Measurements from ENCODE around the gene SKIC2. TPM values are rescaled to one million over a fixed set of nuclear protein-coding genes. Genes with fewer than 3 reads are reported as not detected.
"Not testable (repeated sequence)": the region's sequence is repeated elsewhere in the genome, so short reads cannot be mapped to it uniquely, and the experiment has no call there.

Gene SKIC2
- total RNA-seq: 31.5 TPM
- long read RNA-seq, transcript SKIV2L-201 (28 exons, 3,894 nt): major isoform, 19 of 55 reads
- long read RNA-seq, partial matches to known transcripts: 30 of 55 reads
- long read RNA-seq, other reads (novel, unspliced or antisense): 6 of 55 reads

DNA sequence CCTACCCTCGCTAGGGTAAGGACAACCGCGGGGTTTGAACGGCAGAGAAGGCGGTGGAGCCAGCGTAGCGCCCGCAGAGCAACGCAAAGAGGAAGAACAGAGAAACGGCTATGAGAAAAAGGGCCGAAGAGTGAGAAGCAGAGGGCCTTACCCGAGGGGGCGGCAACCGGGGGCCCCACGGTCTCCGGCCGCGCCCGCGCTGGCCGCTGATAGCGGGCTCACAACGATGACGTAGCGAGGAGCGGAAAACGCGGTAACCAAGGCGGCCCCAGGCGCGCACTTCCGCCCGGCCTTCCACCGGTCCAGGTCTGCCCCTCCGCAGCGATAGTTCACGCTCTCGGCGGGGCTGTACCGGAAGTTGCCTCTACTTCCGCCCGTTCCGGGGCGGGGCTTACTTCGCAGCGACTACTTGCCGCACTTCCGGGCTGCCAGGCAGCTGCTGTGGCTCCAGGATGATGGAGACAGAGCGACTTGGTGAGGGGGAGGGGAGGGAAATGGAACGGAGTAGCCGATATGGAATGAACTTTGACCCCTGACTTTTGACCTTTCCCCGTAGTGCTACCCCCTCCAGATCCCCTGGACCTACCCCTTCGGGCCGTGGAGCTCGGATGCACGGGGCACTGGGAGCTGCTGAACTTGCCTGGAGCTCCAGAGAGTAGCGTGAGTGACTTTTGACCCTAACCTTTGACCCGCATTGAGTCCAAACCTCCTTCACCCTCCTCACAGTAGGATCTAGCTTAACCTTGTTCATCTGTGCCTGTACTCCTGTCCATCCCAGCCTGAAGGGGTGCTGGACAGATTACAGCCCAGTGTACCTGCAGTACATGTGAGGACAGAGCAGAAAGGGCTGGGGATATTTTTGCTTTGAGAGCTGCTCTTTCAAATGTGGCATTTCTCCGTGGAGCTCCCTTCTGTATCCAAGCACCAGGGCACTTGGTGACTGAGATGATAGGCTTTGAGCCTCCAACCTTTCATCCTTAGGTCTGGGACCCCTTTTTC lies at the start of gene SKIC2, which contains the start of gene NELFE:
Gene SKIC2, plus strand, starts transcription at position 435 of the 999 bp plus-strand sequence. Its CDS starts 18 bp downstream, at position 453.
Gene NELFE, minus strand, starts transcription at position 231 of the 999 bp plus-strand sequence. CDS start 525 bp downstream, outside the sequence.
- intact Hi-C loops (cut with micrococcal nuclease): no loop called here
- DNase-seq (peak; percentile 99), ATAC-seq (peak; percentile 99)

DNA sequence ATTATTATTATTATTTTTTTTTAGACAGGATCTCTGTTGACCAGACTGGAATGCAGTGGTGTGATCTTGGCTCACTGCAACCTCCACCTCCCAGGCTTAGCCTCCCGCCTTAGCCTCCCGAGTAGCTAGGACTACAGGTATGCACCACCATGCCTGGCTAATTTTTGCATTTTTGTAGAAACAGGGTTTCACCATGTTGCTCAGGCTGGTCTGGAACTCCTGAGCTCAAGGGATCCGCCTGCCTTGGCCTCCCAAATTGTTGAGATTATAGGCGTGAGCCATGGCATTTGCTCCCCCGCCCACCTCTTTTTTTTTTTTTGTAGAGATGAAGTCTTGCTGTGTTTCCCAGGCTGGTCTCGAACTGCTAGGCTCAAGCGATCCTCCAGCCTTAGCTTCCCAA lies 49.7 kb upstream of the SKIC2 start:
- intact Hi-C loops (cut with micrococcal nuclease); DNase-seq; ATAC-seq: not testable (repeated sequence)

DNA sequence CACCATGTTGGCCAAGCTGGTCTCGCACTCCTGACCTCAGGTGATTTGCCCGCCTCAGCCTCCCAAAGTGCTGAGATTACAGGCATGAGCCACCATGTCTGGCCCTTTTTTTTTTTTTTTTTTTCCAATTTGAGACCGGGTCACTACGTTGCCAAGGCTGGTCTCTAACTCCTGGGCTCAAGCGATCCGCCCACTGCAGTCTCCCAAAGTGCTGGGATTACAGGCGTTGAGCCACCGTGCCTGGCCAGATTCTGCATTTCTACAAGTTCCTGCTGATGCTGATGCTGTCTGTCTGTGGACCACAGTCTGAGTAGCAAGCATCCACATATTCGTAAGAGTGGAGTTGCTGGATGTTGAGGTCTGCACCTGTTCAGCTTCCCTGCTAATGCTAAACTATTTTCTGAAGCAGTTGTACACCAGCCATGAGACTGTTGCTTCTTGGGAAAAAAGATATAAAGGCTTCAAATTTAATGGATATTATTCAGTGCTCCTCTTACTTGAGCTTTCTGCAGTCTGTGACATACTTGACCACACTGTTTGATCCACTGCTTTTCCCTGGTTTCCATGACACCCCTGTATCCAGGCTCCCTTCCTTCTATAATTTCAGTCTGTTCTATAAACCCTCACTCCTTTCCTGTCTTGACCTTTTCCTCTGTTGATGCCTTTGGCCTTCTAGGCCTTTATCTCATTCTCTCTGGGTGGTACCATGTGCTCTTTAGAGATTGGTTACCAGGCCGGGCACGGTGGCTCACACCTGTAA lies 47.0 kb upstream of the SKIC2 start:
- intact Hi-C loops (cut with micrococcal nuclease): no loop called here
- no peak for ATAC-seq
- DNase-seq: no peak

DNA sequence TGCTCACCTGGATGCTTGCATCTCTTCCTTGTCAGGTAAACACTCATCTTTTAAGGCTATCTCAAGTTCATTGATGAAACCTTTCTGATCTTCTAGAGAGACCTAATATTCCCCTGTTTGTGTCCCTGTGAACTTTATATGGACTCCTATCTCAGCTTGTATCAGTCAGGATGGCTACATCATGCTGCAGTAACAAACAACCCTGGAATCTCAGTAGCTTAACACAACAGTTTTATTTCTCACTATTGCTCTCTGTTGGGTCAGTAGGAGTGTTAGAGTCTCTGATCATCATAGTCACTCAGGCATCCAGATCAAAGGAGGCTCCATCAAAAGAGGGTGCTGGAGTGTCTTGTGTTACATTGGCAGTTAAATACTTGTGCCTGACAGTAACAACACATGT lies 43.6 kb upstream of the SKIC2 start:
- ATAC-seq (no peak), DNase-seq (no peak)
- intact Hi-C loops (cut with micrococcal nuclease): no loop called here

DNA sequence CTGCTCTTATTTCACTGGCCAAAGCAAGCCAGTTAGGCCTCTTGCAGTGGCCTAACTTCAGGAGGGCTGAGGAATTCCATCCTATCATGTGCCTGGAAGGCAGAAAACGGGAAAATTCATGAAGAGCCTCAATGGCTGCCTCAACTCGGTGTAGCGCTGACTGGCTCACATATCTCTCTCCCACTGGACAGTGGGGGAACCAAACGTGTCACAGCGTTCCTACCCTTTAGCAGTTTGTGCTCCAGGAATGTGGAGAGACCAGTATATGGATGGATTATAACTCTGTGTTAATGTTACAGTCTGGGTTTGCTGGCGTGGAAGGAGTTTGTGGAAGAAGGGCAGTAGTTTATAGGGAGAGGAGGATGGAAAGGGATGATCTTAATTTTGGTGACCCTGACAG lies 43.2 kb upstream of the SKIC2 start:
- DNase-seq (no peak), ATAC-seq (no peak)
- intact Hi-C loops (cut with micrococcal nuclease): no loop called here

DNA sequence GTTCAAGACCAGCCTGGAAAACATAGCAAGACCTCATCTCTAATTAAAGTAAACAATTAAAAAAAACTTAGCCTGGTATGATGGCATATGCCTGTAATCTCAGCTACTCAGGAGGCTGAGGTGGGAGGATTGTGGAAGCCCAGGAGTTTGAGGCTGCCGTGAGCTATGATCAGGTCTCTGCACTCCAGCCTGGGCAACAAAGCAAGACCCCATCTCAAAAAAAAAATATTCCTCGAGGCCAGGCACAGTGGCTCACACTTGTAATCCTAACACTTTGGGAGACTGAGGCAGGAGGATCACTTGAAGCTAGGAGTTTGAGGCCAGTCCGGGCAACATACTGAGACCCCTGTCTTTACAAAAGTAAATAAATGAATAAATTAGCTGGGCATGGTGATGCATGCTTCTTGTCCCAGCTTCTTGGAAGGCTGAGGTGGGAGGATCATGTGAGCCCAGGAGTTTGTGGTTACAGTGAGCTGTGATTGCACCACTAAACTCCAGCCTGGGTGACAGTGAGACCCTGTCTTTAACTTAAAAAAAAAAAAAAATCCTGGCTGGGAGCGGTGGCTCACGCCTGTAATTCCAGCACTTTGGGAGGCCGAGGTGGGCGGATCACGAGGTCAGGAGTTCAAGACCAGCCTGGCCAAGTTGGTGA lies 40.8 kb upstream of the SKIC2 start:
- intact Hi-C loops (cut with micrococcal nuclease): no loop called here
- DNase-seq (no peak), ATAC-seq (no peak)

DNA sequence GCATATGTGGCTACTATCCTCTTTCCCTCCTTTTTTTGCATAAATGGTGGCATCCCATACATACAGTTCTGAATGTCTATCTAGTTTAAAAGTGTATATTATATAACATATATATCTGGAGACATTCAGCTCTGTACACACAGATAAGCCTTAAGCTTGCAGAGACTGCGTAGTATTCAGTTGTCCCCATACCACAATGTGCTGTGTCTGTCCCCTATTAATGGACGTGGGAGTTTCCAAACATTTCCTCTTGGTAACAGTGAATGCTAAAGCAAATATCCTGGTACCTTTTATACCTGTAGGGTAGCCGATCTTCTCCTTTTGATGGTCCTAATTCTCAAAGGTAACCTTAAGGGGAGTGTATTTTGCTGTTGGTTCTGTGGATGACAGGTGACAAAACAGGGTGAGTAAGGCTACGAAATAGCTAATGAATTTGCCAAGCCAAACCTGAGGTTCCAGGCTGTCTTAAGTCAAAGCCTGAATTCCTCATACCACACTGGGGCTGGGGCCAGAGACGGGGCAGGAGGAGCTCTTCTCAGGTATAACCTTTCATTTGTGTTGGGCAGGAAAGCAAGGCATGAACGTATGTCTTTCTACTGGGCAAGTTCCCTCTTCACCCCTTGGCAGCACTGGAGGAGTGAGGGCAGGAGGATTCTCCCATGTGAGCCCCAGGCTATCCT lies 39.2 kb upstream of the SKIC2 start:
- DNase-seq: no peak
- ATAC-seq: no peak
- intact Hi-C loops (cut with micrococcal nuclease): no loop called here

DNA sequence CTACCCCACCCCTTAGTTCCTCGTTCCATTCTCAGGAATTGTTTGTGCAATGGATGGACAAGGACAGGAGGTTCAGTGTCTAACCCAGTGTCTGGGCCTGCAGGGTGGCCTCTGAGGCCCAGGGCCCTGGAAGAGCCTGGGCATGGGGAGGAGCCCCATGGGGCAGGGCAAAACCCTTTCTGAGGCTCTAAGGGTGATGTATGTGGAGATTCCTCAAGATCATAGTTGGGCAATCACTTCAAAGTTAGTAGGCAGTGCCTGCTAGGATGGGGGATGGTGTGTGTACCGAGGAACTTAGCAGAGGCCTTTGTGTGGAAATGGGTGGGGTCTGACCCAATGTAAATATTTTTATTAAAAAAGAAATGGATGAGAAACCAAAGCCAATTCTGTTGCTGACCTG lies 38.2 kb upstream of the SKIC2 start:
- ATAC-seq (no peak), DNase-seq (no peak)
- intact Hi-C loops (cut with micrococcal nuclease): no loop called here

DNA sequence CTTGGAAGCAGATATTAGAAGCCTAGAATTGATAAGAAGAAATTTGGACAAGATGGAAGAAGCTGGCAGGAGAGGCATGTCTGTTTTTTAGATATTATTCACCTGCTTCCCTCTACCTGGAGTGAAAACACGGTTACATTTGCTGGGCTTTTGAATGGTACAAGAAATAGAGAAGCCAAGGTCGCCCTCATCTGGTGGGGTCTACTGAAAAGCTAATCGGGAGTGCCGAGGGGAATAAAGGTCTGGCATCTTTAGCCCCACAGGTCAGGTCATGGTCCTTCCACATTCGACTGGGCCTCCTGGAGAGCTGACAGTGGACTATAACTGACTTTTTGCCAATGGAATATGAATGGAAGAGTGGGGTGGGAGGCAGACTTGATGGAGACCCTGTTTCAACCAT lies 36.0 kb upstream of the SKIC2 start:
- intact Hi-C loops (cut with micrococcal nuclease): no loop called here
- ATAC-seq: no peak
- no peak for DNase-seq

DNA sequence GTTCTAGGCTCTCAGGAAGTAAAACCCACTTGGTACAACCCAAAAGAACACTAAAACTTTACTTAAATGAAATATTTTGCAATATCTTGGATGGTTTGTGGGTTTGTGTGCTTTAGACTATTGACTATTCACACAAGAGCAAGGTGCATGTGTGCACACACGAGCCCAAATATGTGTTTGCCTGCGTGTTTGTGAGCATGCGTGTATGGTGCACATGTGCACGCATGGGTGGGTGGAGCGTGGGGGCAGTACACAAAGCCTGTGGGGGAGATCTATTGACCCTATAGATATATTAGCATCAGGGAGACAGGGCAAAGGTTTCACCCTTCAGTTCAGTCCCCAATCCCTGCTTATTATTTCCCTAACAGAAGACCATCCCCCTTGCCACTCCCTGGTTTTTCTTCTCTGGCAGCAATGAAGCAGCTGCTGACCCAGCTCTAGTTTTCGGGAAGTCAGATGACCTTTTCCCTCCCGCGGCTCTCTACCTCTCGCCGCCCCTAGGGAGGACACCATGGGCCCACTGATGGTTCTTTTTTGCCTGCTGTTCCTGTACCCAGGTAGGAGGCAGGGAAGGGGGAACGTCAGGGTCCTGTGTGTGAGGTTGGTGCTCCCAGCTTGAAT lies 31.6 kb upstream of the SKIC2 start, which contains the start of gene C2:
Gene C2, plus strand, starts transcription at position 476 of the 621 bp plus-strand sequence. Its CDS starts 36 bp downstream, at position 512.
- ATAC-seq (peak; percentile 25), DNase-seq (no peak)
- intact Hi-C loops (cut with micrococcal nuclease): no loop called here

DNA sequence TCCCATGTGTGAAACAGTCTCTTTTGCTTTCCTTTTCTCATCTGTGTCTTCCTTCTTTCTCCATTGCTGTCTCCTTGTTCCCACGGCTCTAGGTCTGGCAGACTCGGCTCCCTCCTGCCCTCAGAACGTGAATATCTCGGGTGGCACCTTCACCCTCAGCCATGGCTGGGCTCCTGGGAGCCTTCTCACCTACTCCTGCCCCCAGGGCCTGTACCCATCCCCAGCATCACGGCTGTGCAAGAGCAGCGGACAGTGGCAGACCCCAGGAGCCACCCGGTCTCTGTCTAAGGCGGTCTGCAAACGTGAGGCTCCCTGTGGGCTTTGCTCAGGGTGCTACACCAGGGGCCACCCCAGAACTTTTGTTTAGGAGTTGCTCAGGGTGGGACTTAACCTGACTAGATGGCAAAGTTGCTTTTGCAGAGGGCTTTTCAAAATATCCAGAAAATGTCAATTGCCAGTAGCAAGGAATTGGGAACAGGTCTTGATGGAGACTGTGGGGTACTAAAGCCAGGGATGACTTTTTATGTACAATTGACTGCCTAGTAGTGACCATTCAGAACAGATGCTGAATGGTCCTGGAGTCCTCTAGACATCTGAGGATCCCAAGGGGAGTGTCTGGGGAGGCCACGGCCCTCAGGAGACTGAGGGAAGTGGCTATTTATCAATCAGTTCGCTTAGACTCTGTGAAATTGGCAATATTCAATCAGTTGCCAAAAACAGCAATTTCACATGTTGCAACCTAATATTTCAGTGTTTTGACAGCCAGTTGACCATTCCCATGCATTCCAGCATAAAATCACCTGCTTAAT lies 30.9 kb upstream of the SKIC2 start:
- ATAC-seq (no peak), DNase-seq (no peak)
- intact Hi-C loops (cut with micrococcal nuclease): no loop called here

DNA sequence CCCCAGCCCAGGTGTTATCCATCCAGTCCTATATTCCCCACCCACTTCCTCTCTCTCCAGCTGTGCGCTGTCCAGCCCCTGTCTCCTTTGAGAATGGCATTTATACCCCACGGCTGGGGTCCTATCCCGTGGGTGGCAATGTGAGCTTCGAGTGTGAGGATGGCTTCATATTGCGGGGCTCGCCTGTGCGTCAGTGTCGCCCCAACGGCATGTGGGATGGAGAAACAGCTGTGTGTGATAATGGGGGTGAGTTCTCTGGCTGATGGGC lies 30.4 kb upstream of the SKIC2 start:
- no peak for DNase-seq
- ATAC-seq: no peak
- intact Hi-C loops (cut with micrococcal nuclease): no loop called here

DNA sequence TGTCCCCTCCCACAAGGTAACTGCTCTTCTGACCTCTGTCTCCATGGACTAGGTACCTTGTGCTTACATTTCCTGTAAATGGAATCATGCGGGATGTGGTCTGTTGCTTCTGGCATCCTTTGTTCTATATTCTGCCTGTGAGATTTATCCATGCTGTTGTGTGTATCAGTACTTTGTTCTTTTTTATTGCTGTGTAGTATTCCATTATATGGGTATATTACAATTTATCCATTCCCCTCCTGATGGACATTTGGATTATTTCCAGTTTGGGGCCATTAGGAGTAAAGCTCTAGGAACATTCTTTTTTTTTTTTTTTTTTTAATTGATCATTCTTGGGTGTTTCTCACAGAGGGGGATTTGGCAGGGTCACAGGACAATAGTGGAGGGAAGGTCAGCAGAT lies 28.0 kb upstream of the SKIC2 start:
- intact Hi-C loops (cut with micrococcal nuclease): no loop called here
- ATAC-seq: no peak
- DNase-seq: no peak

DNA sequence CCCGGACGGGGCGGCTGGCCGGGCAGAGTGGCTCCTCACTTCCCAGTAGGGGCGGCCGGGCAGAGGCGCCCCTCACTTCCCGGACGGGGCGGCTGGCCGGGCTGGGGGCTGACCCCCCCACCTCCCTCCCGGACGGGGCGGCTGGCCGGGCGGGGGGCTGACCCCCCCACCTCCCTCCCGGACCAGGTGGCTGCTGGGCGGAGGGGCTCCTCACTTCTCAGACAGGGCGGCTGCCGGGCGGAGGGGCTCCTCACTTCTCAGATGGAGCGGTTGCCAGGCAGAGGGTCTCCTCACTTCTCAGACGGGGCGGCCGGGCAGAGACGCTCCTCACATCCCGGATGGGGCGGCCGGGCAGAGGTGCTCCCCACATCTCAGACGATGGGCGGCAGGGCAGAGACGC lies 26.8 kb upstream of the SKIC2 start:
- intact Hi-C loops (cut with micrococcal nuclease); ATAC-seq; DNase-seq: not testable (repeated sequence)

DNA sequence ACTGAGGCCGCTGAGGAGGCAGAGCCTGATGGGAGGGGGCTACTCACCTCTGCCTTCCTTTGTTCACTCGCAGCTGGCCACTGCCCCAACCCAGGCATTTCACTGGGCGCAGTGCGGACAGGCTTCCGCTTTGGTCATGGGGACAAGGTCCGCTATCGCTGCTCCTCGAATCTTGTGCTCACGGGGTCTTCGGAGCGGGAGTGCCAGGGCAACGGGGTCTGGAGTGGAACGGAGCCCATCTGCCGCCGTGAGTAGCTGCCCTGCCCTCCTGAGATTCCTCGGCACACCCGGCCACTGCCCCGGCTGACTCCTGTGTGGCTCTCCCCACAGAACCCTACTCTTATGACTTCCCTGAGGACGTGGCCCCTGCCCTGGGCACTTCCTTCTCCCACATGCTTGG lies 25.4 kb upstream of the SKIC2 start:
- DNase-seq: no peak
- ATAC-seq: no peak
- intact Hi-C loops (cut with micrococcal nuclease): no loop called here

DNA sequence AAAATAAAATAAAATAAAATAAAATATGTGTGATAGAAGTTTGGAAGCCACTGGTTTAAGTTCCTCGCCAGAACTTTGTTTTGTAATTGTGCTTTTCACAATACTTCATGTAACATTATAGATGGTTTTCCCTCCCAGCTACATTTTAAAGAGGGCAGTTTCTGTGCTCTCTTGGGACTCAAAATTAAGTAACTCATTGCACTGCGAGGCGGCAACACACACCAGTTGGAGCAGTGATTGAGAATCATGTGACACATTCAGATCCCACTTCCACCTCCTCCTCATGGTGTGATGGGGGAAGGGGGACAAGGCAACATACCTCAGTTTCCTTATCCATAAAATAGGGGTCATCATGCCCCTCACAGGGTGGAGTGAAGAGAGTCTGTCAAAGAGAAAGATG lies 24.0 kb upstream of the SKIC2 start:
- no peak for ATAC-seq
- intact Hi-C loops (cut with micrococcal nuclease): no loop called here
- DNase-seq: no peak

DNA sequence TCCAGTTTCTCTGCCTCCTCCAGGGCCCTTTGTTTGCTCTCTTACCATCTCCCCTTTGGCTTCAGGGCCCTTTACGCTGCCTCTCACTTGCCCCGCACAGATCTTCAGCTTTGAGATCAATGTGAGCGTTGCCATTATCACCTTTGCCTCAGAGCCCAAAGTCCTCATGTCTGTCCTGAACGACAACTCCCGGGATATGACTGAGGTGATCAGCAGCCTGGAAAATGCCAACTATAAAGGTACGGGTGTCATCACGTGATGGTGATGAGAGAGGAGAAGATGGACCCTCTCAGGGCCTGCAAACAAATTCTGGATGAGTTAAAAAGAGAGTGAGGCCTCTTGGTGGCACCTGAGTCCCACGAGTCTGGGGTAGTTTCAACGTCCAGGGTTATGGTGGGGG lies 23.2 kb upstream of the SKIC2 start:
- intact Hi-C loops (cut with micrococcal nuclease): no loop called here
- DNase-seq: no peak

DNA sequence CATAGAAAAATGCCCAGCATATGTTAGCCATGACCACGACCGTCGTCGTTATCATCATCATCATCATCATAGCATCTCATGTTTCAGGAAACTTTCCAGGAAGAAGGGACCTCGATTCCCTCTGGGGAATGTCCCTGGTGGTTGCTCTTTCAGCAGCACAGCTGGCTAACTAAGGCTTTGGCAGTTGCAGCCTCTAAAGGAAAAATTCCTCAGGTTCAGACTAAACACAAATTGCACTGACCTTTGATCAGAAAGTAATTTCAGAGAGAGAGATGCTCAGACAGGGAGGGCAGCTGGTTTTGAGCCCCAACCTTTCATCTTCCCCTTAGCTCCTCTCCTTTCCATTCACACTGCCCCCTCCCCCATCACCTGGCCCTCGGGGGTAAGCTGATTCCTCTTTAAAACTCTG lies 18.7 kb upstream of the SKIC2 start:
- DNase-seq: no peak
- intact Hi-C loops (cut with micrococcal nuclease): no loop called here
- no peak for ATAC-seq

More for the DNA sequence above, 23.2 kb upstream of the SKIC2 start:
- no peak for ATAC-seq
